Endothelial cell (in vitro differentiated cells): Measurements from ENCODE around the gene MAP1B. TPM values are rescaled to one million over a fixed set of nuclear protein-coding genes. Genes with fewer than 3 reads are reported as not detected.

Experiments
- DNase-seq: peaks from one replicate; pipeline ENCODE4 v3.0.0; 2021; ENCODE audit warnings: low spot score
- H3K27ac Mint-ChIP-seq: one replicate; pipeline ENCODE4 v1.8.0; 2021; ENCODE audit warnings: mixed read lengths, inconsistent platforms; ENCODE audit not compliant: unreplicated experiment
- H3K27me3 Mint-ChIP-seq: one replicate; pipeline ENCODE4 v1.8.0; 2021; ENCODE audit warnings: mild to moderate bottlenecking, moderate library complexity, mixed read lengths, inconsistent platforms; ENCODE audit not compliant: unreplicated experiment
- H3K36me3 Mint-ChIP-seq: one replicate; pipeline ENCODE4 v1.8.0; 2021; ENCODE audit warnings: mild to moderate bottlenecking, low read depth, mixed read lengths, inconsistent platforms; ENCODE audit not compliant: unreplicated experiment
- H3K4me1 Mint-ChIP-seq: one replicate; pipeline ENCODE4 v1.8.0; 2021; ENCODE audit warnings: mild to moderate bottlenecking, mixed read lengths, inconsistent platforms; ENCODE audit not compliant: unreplicated experiment
- H3K4me3 Mint-ChIP-seq: one replicate; pipeline ENCODE4 v1.8.0; 2021; ENCODE audit warnings: mild to moderate bottlenecking, mixed read lengths, inconsistent platforms; ENCODE audit not compliant: unreplicated experiment
- H3K9me3 Mint-ChIP-seq: one replicate; pipeline ENCODE4 v1.8.0; 2021; ENCODE audit warnings: mixed read lengths, inconsistent platforms; ENCODE audit not compliant: unreplicated experiment
- CTCF ChIP-seq: fragments of 200-600 bp; sonication (generic); IDR thresholded peaks from one replicate; pipeline ENCODE4 v1.5.0; 2021; ENCODE audit warnings: antibody characterized with exemption; ENCODE audit not compliant: unreplicated experiment
- total RNA-seq: library from RNA; stranded (reverse); fragmentation: NEBNext Ultra II Directional; extraction: Animal tissue kit (Norgen Biotek cat#: 25700); gene quantifications from one replicate; pipeline ENCODE4 v1.2.1, GENCODE V29; 2021; ENCODE audit not compliant: unreplicated experiment

The MAP1B gene
- total RNA-seq, 1 donor from 2014 or later = 251 TPM

- DNase-seq = peak; percentile 4
- peaks cover 4% of the 10 kb centered on the region for H3K4me1 Mint-ChIP-seq
- H3K9me3 Mint-ChIP-seq = no peaks in the 10 kb centered on the region
- no peak overlapping the region for H3K27ac Mint-ChIP-seq
- H3K27me3 Mint-ChIP-seq = peaks cover 2% of the 10 kb centered on the region
- H3K4me3 Mint-ChIP-seq = no peak overlapping the region
- TF ChIP-seq CTCF = no peak
- no peaks in the 10 kb centered on the region for H3K36me3 Mint-ChIP-seq
Measured at GRCh38 chr5:72065751-72066255, 41.5 kb upstream of the MAP1B start.

DNA sequence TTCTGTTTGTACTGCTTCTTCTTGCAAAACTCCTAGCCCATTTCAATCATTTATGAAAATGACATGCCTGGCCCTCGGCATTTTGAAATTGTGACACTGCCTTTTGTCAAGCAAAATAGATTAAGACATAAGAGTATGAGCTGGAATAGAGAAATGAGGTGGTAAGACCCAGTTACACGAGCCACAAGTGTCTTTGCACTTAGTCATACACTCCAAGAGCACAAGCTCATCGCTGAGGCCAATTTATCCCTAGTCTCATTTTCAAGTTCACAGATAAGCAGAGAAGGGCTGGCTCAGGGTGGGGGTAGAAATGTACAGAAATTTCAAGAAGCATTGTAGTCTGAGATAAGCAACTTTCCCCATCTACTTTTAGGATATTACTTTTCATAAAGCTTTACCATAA is 40.6 kb upstream of the MAP1B start:
- no peak for DNase-seq
- peaks cover 4% of the 10 kb centered on the region for H3K4me1 Mint-ChIP-seq
- H3K36me3 Mint-ChIP-seq = no peaks in the 10 kb centered on the region
- peaks cover 2% of the 10 kb centered on the region for H3K27me3 Mint-ChIP-seq
- H3K4me3 Mint-ChIP-seq = no peak overlapping the region
- TF ChIP-seq CTCF = no peak
- no peaks in the 10 kb centered on the region for H3K9me3 Mint-ChIP-seq
- no peak overlapping the region for H3K27ac Mint-ChIP-seq

DNA sequence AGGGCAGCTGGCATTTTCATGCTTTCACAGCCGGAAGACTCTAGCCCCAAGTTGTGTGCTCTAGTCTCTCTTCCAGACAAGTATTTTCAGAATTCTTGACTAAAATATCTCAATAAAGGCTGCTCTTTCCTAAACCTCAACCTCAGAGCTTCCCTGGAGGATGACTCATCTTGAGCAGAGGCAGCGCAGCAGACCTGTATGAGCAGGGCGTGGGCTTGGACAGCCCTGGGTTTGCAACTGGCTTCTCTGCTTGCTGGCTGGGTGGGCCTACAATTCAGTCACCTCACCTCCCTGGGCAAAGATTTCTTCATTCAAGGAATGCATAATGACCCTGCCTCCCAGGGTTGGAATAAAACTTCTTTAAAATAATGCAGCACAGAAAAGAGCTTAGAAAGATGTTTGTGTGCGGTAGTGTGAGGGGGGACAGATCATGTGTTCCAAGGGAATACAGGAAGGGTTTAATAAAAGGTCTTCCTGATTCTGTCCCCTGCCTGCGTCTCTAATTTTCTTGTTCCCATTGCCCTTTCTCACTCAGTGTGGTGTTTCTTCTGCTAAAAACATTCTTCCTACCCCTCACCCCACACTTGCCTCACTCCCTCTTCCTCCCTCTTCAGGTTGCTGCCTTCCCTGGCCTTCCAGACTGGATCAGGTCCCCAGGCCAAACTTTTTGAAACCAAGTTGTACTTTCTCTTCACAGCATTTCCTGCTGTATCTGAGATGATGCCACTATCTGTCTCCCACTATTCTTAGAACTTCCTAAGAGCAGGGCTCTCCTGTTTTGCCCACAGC is 39.4 kb upstream of the MAP1B start:
- no peak overlapping the region for H3K27ac Mint-ChIP-seq
- no peak overlapping the region for H3K4me3 Mint-ChIP-seq
- H3K9me3 Mint-ChIP-seq = no peaks in the 10 kb centered on the region
- no peak for TF ChIP-seq CTCF
- no peak for DNase-seq
- H3K36me3 Mint-ChIP-seq = no peaks in the 10 kb centered on the region
- H3K27me3 Mint-ChIP-seq = peaks cover 2% of the 10 kb centered on the region
- peaks cover 4% of the 10 kb centered on the region for H3K4me1 Mint-ChIP-seq

DNA sequence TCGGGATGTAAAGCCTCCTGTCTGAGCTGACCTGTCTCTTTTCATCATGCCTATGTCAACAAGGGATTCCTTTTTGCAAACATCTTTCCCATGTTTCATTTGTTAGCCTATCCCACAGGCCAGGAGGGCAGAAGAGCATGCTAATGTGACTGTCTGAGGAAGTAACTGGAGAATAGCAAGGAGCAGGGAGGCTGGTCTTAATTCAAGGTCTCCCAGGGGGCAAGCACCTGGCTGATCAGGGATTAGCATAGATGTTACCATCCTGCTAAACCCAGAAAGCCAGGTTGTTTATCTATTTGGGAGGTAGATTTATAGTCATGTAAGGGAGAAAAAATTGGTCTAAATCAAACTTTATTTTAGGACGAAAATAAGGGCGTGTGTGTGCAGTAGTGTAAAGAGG is 36.7 kb upstream of the MAP1B start:
- Mint-ChIP-seq H3K27me3 (peaks cover 2% of the 10 kb centered on the region), H3K9me3 (no peaks in the 10 kb centered on the region), H3K4me3 (no peak overlapping the region), H3K36me3 (no peaks in the 10 kb centered on the region), H3K27ac (no peak overlapping the region), H3K4me1 (peaks cover 4% of the 10 kb centered on the region)
- no peak for TF ChIP-seq CTCF
- DNase-seq = no peak

DNA sequence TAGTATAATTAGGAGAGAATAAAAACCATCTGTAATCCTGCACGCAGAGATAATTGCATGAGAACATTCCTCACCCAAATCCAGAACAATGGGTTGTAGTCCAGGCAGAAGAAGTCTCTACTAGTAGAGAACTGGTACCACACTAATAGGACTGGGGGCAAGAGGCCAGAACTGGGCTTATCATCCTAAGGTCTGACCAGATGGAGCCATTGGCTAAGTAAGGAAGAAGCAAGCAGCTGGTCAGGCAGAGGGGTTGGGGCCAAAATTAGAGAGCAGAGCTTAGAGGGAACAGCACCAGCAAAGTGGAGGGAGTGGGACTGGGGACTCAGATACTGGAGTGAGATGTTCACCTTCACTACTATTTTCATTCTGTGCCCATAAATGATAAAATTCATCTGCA is 35.4 kb upstream of the MAP1B start:
- H3K27ac Mint-ChIP-seq = no peak overlapping the region
- no peak for DNase-seq
- no peaks in the 10 kb centered on the region for H3K36me3 Mint-ChIP-seq
- no peaks in the 10 kb centered on the region for H3K9me3 Mint-ChIP-seq
- H3K4me3 Mint-ChIP-seq = no peak overlapping the region
- H3K4me1 Mint-ChIP-seq = peaks cover 4% of the 10 kb centered on the region
- H3K27me3 Mint-ChIP-seq = peaks cover 2% of the 10 kb centered on the region
- TF ChIP-seq CTCF = no peak
